ENCODE data around the gene SNRNP48.
A peak's percentile ranks its signal among the peaks of the same experiment; 100 is the strongest.

SNRNP48 gene

DNA sequence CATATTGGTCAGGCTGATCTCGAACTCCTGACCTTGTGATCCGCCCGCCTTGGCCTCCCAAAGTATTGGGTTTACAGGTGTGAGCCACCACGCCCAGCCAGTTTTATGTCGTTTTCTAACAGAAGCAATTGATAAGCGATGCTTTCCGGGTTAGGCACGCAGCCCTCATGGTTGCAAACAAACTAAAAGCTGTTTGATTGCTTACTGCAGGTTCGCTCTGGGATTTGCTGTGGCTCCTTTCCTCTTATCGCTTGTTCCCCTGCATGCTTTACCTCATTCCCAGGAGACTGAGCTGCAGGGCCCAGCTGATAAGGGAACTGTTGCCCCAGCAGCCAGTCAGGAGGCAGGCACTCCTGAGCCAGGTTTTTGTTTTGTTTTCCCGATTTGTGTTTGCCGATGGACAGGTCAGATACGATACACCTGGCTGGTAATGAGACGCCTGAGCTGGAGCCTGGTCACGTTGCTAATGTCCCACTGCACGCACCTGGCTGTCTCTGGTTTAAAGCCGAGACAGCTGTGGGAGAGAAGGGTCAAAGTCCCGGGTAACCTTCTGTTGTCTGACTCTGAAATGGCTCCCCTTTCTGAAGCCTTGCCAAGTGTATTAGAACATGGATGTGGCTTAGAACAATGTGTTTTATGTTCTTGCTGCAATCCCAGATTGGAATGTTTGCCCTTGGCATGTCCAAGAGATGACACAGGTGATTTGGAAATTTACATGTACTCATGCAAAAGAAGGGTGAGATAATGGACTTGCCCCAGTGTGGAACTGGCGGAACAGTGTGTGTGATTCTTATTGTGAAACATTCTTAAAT lies 28.6 kb upstream of the SNRNP48 start:
- Histone ChIP-seq H3K4me3 (ENCODE audit: low read depth, low read length) (no peak overlapping the region), H3K36me3 (replicated peaks) (peaks cover 32% of the 10 kb centered on the region), H3K27ac (no peak overlapping the region), H3K27me3 (replicated peaks) (no peaks in the 10 kb centered on the region)
- in situ Hi-C loops (cut with HindIII; ENCODE audit: low pct_ligation_motif_present, low sequenced_read_pairs), result no loop called here
- no peak for DNase-seq
- TF ChIP-seq, protein P1, sequence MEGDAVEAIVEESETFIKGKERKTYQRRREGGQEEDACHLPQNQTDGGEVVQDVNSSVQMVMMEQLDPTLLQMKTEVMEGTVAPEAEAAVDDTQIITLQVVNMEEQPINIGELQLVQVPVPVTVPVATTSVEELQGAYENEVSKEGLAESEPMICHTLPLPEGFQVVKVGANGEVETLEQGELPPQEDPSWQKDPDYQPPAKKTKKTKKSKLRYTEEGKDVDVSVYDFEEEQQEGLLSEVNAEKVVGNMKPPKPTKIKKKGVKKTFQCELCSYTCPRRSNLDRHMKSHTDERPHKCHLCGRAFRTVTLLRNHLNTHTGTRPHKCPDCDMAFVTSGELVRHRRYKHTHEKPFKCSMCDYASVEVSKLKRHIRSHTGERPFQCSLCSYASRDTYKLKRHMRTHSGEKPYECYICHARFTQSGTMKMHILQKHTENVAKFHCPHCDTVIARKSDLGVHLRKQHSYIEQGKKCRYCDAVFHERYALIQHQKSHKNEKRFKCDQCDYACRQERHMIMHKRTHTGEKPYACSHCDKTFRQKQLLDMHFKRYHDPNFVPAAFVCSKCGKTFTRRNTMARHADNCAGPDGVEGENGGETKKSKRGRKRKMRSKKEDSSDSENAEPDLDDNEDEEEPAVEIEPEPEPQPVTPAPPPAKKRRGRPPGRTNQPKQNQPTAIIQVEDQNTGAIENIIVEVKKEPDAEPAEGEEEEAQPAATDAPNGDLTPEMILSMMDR (IDR thresholded peaks at IDR 0.05; ENCODE audit: low read depth, low read length, missing control alignments), result no peak

DNA sequence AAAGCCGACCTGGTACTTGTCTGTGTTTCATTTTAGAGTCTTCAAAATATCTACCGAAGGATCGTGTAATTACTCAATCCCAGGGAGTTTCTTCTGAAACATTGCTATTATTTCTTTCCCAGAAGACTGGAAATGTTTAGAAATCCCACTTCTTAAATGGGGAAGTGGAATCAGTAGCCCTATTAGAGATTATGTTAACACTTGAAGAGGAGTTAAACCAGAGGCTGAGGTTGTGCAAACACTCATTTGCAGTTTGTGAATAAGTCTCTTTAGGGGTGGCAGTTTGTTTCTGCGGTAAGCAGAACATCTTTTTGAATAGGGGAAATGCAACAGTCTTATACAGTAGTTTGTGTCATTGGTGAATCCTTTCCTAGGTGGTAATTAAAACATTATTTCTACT lies 27.2 kb upstream of the SNRNP48 start:
- in situ Hi-C loops (cut with HindIII; ENCODE audit: low pct_ligation_motif_present, low sequenced_read_pairs), result no loop called here
- Histone ChIP-seq H3K36me3 (replicated peaks) (peaks cover 40% of the 10 kb centered on the region), H3K27ac (no peak overlapping the region), H3K4me3 (ENCODE audit: low read depth, low read length) (no peak overlapping the region), H3K27me3 (replicated peaks) (no peaks in the 10 kb centered on the region)
- no peak for DNase-seq
- TF ChIP-seq, protein P1 (IDR thresholded peaks at IDR 0.05; ENCODE audit: low read depth, low read length, missing control alignments), result no peak

DNA sequence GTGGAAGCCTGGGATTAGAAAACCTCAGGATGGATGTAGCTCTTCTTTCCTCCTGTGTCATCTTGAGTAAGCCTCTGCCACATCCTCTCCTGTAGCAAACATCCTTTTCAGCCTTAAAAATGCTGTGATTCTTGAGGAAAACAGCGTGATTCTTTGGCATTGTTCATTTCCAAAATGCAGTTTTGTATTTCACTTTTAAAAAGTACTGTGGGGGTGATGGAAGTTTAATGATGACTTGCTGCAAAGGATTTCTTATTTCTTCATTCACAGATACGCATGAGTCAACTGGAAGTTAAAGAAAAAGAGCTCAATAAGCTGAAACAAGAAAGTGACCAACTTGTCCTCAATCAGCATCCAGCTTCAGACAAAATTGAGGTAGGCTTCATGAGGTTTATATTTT lies 23.9 kb upstream of the SNRNP48 start:
- Histone ChIP-seq H3K27me3 (replicated peaks) (no peaks in the 10 kb centered on the region), H3K4me3 (ENCODE audit: low read depth, low read length) (no peak overlapping the region), H3K27ac (no peak overlapping the region), H3K36me3 (replicated peaks) (peaks cover 61% of the 10 kb centered on the region)
- in situ Hi-C loops (cut with HindIII; ENCODE audit: low pct_ligation_motif_present, low sequenced_read_pairs), result no loop called here
- no peak for DNase-seq
- TF ChIP-seq, protein P1 (IDR thresholded peaks at IDR 0.05; ENCODE audit: low read depth, low read length, missing control alignments), result no peak

DNA sequence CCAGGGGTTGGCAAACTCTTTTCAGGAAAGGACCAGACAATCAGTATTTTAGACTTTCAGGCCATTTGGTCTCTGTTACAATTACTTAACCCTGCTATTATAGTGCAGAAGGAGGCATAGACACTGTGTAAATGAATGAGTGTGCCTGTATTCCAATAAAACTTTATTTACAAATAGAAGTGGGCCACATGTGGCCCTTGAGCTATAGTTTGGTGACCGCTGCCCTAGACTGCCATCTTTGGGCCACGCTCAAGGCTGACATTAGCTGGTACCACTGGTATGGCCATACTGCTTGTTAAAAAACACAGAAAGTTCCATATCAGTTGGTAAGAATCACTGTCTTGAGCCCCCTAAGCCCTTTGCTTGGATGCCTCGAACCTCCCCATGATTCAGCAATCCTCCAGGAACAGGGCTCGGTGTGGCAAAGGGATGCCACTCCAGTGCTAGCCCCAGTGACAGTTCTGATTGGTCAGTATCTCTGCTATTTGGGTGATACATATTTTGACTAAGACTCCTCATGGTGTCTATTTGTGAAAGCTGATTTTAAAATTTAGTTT lies 23.3 kb upstream of the SNRNP48 start:
- Histone ChIP-seq H3K36me3 (replicated peaks) (peaks cover 67% of the 10 kb centered on the region), H3K27me3 (replicated peaks) (no peaks in the 10 kb centered on the region)
- in situ Hi-C loops (cut with HindIII; ENCODE audit: low pct_ligation_motif_present, low sequenced_read_pairs), result no loop called here

GRCh38 chr6:7568021-7568420 lies 22.0 kb upstream of the SNRNP48 start:
- in situ Hi-C loops (cut with HindIII; ENCODE audit: low pct_ligation_motif_present, low sequenced_read_pairs), result no loop called here
- H3K27ac ChIP-seq, result no peak overlapping the region
- no peaks in the 10 kb centered on the region for H3K27me3 ChIP-seq (replicated peaks)
- DNase-seq, result peak; percentile 49
- peaks cover 73% of the 10 kb centered on the region for H3K36me3 ChIP-seq (replicated peaks)
- H3K4me3 ChIP-seq (ENCODE audit: low read depth, low read length), result no peak overlapping the region
- TF ChIP-seq, protein P1 (IDR thresholded peaks at IDR 0.05; ENCODE audit: low read depth, low read length, missing control alignments), result no peak

More for the DNA sequence above, 23.3 kb upstream of the SNRNP48 start:
- TF ChIP-seq, protein P1 (IDR thresholded peaks at IDR 0.05; ENCODE audit: low read depth, low read length, missing control alignments), result peak; percentile 34
- no peak overlapping the region for H3K27ac ChIP-seq
- no peak for DNase-seq
- no peak overlapping the region for H3K4me3 ChIP-seq (ENCODE audit: low read depth, low read length)

Measured in brain microvascular endothelial cell (primary cell).